Measurements from ENCODE around the gene TPM2. TPM values are rescaled to one million over a fixed set of nuclear protein-coding genes. Genes with fewer than 3 reads are reported as not detected.

Gene TPM2
- total RNA-seq, 1 donor from 2014 or later, result 3.8 TPM

DNA sequence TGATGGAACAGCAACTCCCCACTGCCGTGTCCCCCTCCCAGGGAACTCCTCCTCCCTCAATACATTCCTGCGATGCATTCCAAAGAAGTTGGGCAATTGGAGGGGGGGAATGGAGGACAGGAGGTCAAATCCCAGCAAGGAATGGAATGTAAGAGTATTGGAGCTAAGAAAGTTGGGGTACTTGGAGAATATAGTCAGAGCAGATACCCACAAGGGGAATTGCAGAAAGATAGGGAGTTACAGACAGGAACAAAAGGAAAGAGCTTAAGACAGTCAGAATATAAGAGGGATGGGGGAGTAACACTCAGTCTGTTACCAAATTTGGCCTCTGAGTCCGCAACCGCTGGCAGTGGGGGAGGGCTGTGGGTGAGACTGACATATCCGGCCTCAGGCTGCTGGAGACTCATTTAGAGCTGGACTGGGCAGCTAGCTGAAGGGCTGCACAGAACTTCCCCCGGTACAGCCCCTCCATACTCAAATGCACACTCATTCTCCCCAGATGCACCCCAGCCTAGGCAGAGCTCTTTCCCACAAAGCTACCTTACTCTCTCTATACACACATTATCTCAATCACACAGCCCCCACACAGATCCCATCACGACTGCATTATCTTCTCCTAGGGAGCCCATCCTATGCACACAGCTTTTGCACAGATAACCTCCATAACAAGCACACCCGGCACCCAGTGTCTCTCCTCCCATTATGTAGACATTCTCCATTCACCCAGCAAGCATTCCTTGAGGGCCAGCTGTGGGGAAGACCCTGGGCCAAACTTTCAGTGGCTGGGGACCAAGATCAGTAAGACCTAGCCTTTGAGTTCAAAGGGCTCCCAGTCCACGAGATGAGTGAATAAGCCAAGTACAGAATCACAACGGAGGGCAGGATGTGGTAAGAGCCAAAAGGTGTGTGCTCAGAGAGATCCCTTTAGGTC lies 38.6 kb upstream of the TPM2 start:
- no peaks in the 10 kb centered on the region for H3K27me3 Mint-ChIP-seq
- intact Hi-C loops (cut with micrococcal nuclease), result loop anchor here (2.0 kb wide), 1 partner anchor 32 kb away; no protein-coding TSS in a partner anchor
- no peaks in the 10 kb centered on the region for H3K9me3 Mint-ChIP-seq
- peaks cover 16% of the 10 kb centered on the region for H3K4me1 Mint-ChIP-seq
- H3K4me3 Mint-ChIP-seq, result no peak overlapping the region
- H3K27ac Mint-ChIP-seq, result no peak overlapping the region
- H3K36me3 Mint-ChIP-seq (ENCODE audit: low read depth), result peaks cover 29% of the 10 kb centered on the region
- DNase-seq, result peak; percentile 82

GRCh38 chr9:35727676-35728040 lies 37.9 kb upstream of the TPM2 start:
- Mint-ChIP-seq H3K27me3 (no peaks in the 10 kb centered on the region), H3K36me3 (ENCODE audit: low read depth) (peaks cover 33% of the 10 kb centered on the region), H3K9me3 (no peaks in the 10 kb centered on the region), H3K4me1 (peaks cover 11% of the 10 kb centered on the region), H3K4me3 (no peak overlapping the region), H3K27ac (no peak overlapping the region)
- intact Hi-C loops (cut with micrococcal nuclease), result loop anchor here (2.0 kb wide), 1 partner anchor 31 kb away; no protein-coding TSS in a partner anchor
- no peak for DNase-seq

DNA sequence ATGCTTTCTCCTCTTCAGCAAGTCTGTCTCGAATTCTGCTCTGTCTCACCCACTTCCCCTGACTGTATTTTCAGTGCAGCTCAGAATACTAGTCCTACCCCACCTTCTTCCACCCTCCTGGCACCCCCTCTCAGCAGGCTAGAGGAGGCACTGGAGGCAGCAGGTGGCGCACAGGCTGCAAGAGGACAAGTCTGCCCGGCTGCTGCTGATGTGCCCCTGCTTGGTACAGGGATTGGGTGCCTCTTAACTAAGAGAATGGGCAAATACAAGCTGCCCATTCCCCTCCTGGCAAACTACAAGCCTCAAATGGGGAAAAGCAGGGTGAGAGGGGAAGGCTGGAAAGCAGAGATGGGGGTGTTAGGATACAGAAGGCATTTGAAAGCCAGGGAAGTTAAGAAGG lies 37.2 kb upstream of the TPM2 start:
- Mint-ChIP-seq H3K9me3 (no peaks in the 10 kb centered on the region), H3K4me3 (no peak overlapping the region), H3K27ac (peak overlapping the region; percentile 67), H3K36me3 (ENCODE audit: low read depth) (peaks cover 40% of the 10 kb centered on the region), H3K4me1 (peaks cover 11% of the 10 kb centered on the region), H3K27me3 (no peaks in the 10 kb centered on the region)
- intact Hi-C loops (cut with micrococcal nuclease), result no loop called here
- DNase-seq, result peak; percentile 75

- H3K27me3 Mint-ChIP-seq, result no peaks in the 10 kb centered on the region
- H3K9me3 Mint-ChIP-seq, result no peaks in the 10 kb centered on the region
- peaks cover 49% of the 10 kb centered on the region for H3K36me3 Mint-ChIP-seq (ENCODE audit: low read depth)
- intact Hi-C loops (cut with micrococcal nuclease), result no loop called here
- H3K4me3 Mint-ChIP-seq, result no peak overlapping the region
- peaks cover 8% of the 10 kb centered on the region for H3K4me1 Mint-ChIP-seq
- no peak for DNase-seq
- no peak overlapping the region for H3K27ac Mint-ChIP-seq
Observed at GRCh38 chr9:35725362-35725761, 35.6 kb upstream of the TPM2 start.

DNA sequence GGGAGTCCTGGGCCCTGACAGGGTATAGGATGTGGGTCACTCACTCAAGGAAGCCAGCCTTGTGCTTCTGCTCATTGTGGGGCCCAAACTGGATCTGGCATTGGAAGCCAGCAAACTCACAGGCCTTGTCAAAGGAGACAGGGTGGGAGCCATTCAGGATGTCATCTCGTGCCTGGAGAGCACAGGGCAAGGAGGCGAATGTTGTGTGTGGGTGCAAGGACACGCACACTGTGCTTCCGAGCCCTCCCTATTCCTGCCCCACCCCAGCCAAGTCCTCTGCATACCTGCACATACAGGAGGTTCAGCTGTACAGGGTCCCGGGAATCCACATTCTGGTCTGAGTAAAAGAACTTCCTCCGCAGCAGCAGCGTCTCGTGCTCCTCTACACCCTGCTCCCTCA lies 34.2 kb upstream of the TPM2 start:
- H3K9me3 Mint-ChIP-seq, result no peaks in the 10 kb centered on the region
- H3K36me3 Mint-ChIP-seq (ENCODE audit: low read depth), result peaks cover 62% of the 10 kb centered on the region
- peaks cover 8% of the 10 kb centered on the region for H3K4me1 Mint-ChIP-seq

DNA sequence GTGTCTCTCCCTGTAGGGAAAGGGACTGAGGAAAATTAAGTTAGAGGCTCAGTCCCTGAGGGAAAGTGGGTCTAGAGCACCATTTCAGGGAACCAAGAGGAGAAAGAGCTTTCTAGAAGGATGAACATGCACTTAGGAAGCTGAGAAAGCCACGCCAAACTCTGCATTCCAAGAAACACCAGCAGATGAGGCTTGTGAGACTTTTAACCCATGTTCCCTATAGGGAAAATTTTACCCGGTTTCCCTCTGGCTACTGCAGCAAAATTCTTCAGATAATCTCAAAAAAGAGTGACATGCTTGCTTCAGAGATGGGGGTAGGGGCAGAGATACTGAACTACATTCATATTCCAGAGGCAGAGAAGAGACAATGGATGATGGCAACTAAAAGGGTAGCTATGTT lies 33.7 kb upstream of the TPM2 start:
- no peak overlapping the region for H3K4me3 Mint-ChIP-seq
- no peak for DNase-seq
- H3K36me3 Mint-ChIP-seq (ENCODE audit: low read depth), result peaks cover 64% of the 10 kb centered on the region
- intact Hi-C loops (cut with micrococcal nuclease), result no loop called here
- H3K9me3 Mint-ChIP-seq, result no peaks in the 10 kb centered on the region
- H3K4me1 Mint-ChIP-seq, result peaks cover 8% of the 10 kb centered on the region
- H3K27me3 Mint-ChIP-seq, result no peaks in the 10 kb centered on the region
- H3K27ac Mint-ChIP-seq, result no peak overlapping the region

More for the DNA sequence above, 34.2 kb upstream of the TPM2 start:
- intact Hi-C loops (cut with micrococcal nuclease), result no loop called here
- no peak for DNase-seq
- Mint-ChIP-seq H3K4me3 (no peak overlapping the region), H3K27me3 (no peaks in the 10 kb centered on the region), H3K27ac (no peak overlapping the region)

DNA sequence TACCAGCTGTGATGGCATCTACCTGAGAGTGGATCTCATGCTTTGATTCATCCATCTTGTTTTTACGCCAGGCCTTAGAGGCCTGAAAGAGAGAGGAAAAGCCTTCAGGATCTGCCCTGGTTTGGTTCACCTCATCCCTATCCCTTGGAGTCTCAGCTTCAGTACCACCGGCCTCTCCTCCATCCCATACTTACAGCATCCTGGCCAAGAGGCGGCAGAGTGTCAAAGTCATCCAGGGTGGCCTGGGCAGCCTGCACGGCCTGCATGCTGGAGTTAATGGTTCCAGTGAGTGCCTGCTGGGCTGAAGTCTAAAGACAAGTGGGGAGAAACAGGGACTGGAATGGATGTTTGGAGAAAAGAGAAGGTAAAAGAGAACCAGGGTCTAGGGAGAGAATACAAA lies 29.8 kb upstream of the TPM2 start:
- no peak overlapping the region for H3K27ac Mint-ChIP-seq
- H3K36me3 Mint-ChIP-seq (ENCODE audit: low read depth), result peaks cover 84% of the 10 kb centered on the region
- no peak for DNase-seq
- H3K27me3 Mint-ChIP-seq, result no peaks in the 10 kb centered on the region
- H3K4me1 Mint-ChIP-seq, result peaks cover 3% of the 10 kb centered on the region
- no peaks in the 10 kb centered on the region for H3K9me3 Mint-ChIP-seq
- intact Hi-C loops (cut with micrococcal nuclease), result no loop called here
- H3K4me3 Mint-ChIP-seq, result no peak overlapping the region

GRCh38 chr9:35718721-35719511 lies 29.2 kb upstream of the TPM2 start:
- Mint-ChIP-seq H3K9me3 (no peaks in the 10 kb centered on the region), H3K4me1 (peaks cover 3% of the 10 kb centered on the region), H3K27ac (no peak overlapping the region), H3K36me3 (ENCODE audit: low read depth) (peaks cover 85% of the 10 kb centered on the region), H3K4me3 (no peak overlapping the region), H3K27me3 (no peaks in the 10 kb centered on the region)
- intact Hi-C loops (cut with micrococcal nuclease), result no loop called here
- no peak for DNase-seq

GRCh38 chr9:35717132-35717870 lies 27.6 kb upstream of the TPM2 start:
- Mint-ChIP-seq H3K36me3 (ENCODE audit: low read depth) (peaks cover 84% of the 10 kb centered on the region), H3K27me3 (no peaks in the 10 kb centered on the region), H3K4me3 (no peak overlapping the region), H3K4me1 (peaks cover 3% of the 10 kb centered on the region), H3K9me3 (no peaks in the 10 kb centered on the region), H3K27ac (no peak overlapping the region)
- intact Hi-C loops (cut with micrococcal nuclease), result no loop called here
- no peak for DNase-seq

GRCh38 chr9:35716230-35716629 lies 26.5 kb upstream of the TPM2 start:
- Mint-ChIP-seq H3K9me3 (no peaks in the 10 kb centered on the region), H3K27me3 (no peaks in the 10 kb centered on the region), H3K36me3 (ENCODE audit: low read depth) (peaks cover 84% of the 10 kb centered on the region), H3K4me1 (peaks cover 4% of the 10 kb centered on the region), H3K4me3 (no peak overlapping the region), H3K27ac (no peak overlapping the region)
- intact Hi-C loops (cut with micrococcal nuclease), result no loop called here
- DNase-seq, result no peak

DNA sequence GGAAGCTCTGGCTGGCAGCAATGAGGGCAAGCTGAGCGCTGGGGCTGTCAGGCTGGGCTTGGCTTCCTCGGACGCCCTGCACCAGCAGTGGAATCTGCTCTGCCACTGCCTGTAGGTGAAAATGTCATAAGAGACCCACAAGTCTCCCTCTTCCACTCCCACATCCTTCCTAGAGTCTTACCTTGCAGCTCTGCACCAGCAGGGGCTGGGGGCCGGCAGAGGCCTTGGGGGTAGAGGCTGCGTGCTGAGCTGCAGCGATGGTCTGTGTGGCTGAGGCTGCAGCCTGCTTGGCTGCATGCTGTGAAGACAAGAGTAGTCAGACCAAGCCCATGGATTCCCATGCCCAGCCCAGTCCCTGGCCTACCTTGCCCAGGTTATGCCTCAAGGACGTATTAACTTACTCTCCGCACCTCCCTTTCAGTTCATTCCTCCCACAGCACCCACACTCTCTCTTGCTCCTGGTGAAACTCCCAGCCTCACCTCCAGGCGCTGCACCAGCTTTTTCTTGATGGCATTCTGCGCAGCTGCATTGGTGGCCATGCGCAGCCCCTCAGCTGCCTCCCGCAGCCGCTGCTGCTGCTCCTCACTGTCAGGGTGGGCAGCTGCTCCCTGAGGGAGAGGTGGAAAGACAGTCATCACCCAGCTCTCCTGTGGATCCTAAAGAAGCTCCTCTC lies 25.0 kb upstream of the TPM2 start:
- H3K36me3 Mint-ChIP-seq (ENCODE audit: low read depth), result peaks cover 83% of the 10 kb centered on the region
- peaks cover 4% of the 10 kb centered on the region for H3K4me1 Mint-ChIP-seq
- H3K9me3 Mint-ChIP-seq, result no peaks in the 10 kb centered on the region
- H3K27ac Mint-ChIP-seq, result no peak overlapping the region
- H3K27me3 Mint-ChIP-seq, result no peaks in the 10 kb centered on the region
- no peak overlapping the region for H3K4me3 Mint-ChIP-seq
- intact Hi-C loops (cut with micrococcal nuclease), result no loop called here
- DNase-seq, result no peak

DNA sequence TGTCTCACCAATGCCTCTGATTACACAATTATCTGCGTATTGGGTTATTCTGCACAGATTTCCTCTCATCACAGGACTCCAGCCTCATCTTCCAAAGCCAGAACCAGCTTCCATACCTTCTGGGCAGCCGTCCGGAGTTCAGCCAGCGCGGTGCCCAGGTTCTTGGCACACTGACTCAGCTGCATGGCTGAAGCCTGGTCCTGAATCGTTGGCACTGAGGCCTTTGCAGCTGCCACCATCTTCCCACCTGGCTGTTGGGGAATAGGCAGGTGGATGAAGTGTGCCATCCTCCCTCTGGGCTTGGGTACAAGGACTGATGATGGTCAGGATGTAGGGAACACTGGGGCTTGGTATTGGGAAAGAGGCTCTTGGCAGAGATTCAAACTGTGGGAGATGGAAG lies 24.4 kb upstream of the TPM2 start:
- intact Hi-C loops (cut with micrococcal nuclease), result no loop called here
- Mint-ChIP-seq H3K4me3 (no peak overlapping the region), H3K4me1 (peaks cover 4% of the 10 kb centered on the region), H3K36me3 (ENCODE audit: low read depth) (peaks cover 80% of the 10 kb centered on the region), H3K9me3 (no peaks in the 10 kb centered on the region), H3K27me3 (no peaks in the 10 kb centered on the region), H3K27ac (no peak overlapping the region)
- no peak for DNase-seq

GRCh38 chr9:35713578-35713977 lies 23.9 kb upstream of the TPM2 start:
- H3K36me3 Mint-ChIP-seq (ENCODE audit: low read depth), result peaks cover 83% of the 10 kb centered on the region
- no peak for DNase-seq
- no peaks in the 10 kb centered on the region for H3K27me3 Mint-ChIP-seq
- peaks cover 4% of the 10 kb centered on the region for H3K4me1 Mint-ChIP-seq
- intact Hi-C loops (cut with micrococcal nuclease), result no loop called here
- H3K27ac Mint-ChIP-seq, result no peak overlapping the region
- H3K4me3 Mint-ChIP-seq, result no peak overlapping the region
- H3K9me3 Mint-ChIP-seq, result no peaks in the 10 kb centered on the region

Data from activated CD4-positive, alpha-beta T cell treated with anti-CD3 and anti-CD28 coated beads, Interleukin-2, amount 10 ng/mL, durations not matched to agents 24 days and 14 days (primary cell).